Measurements from ENCODE around the gene CCT7. TPM values are rescaled to one million over a fixed set of nuclear protein-coding genes. Genes with fewer than 3 reads are reported as not detected.

CCT7 gene
- total RNA-seq, 1 experiment from 2014 or later = 319 TPM

DNA sequence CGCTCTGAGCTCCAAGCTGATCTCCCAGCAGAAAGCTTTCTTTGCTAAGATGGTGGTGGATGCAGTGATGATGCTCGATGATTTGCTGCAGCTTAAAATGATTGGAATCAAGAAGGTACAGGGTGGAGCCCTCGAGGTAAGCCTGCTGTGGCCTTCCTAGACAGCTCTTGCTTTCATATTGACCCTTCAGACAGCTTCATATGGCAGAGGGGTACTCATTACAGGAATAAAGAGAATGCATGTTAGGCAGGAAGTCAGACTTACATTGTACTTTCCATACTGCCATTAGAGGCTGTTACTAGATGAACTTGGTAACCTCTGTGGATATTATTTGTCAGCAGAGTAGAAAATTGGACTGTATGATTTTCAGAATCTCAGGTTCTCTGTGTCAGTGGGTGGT lies 10.5 kb downstream of the CCT7 start:
- H3K4me3 ChIP-seq = no peak overlapping the region
- H3K9me2 ChIP-seq (ENCODE audit: insufficient read depth) = no peaks in the 10 kb centered on the region
- H2AFZ ChIP-seq = no peak overlapping the region
- H4K20me1 ChIP-seq (ENCODE audit: insufficient read depth) = peaks cover 83% of the 10 kb centered on the region
- peaks cover 47% of the 10 kb centered on the region for H3F3A ChIP-seq (ENCODE audit: insufficient read depth, low read depth)
- ChIA-PET POLR2A (ENCODE audit: unreplicated experiment) (interaction anchor here (0.7 kb wide), 1 partner anchor 40 kb away, joined by 3 read pairs; the partner anchor contains the start of gene FBXO41), CTCF (no interaction called here)
- intact Hi-C loops (cut with micrococcal nuclease; ENCODE audit: unreplicated experiment) = loop anchor here (1.0 kb wide), 1 partner anchor 10 kb away; the partner anchor contains the start of gene CCT7
- no peak overlapping the region for H3K27ac ChIP-seq
- peaks cover 71% of the 10 kb centered on the region for H3K36me3 ChIP-seq (ENCODE audit: low read depth)
- TF ChIP-seq, protein P1, sequence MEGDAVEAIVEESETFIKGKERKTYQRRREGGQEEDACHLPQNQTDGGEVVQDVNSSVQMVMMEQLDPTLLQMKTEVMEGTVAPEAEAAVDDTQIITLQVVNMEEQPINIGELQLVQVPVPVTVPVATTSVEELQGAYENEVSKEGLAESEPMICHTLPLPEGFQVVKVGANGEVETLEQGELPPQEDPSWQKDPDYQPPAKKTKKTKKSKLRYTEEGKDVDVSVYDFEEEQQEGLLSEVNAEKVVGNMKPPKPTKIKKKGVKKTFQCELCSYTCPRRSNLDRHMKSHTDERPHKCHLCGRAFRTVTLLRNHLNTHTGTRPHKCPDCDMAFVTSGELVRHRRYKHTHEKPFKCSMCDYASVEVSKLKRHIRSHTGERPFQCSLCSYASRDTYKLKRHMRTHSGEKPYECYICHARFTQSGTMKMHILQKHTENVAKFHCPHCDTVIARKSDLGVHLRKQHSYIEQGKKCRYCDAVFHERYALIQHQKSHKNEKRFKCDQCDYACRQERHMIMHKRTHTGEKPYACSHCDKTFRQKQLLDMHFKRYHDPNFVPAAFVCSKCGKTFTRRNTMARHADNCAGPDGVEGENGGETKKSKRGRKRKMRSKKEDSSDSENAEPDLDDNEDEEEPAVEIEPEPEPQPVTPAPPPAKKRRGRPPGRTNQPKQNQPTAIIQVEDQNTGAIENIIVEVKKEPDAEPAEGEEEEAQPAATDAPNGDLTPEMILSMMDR (conservative IDR thresholded peaks at IDR 0.05) = no peak
- no peak for TF ChIP-seq EZH2 (IDR thresholded peaks at IDR 0.05; ENCODE audit: low read depth)
- 0 out of 2 replicates have a peak overlapping the region, but pooled peaks have one; percentile 9 for H3K4me2 ChIP-seq
- DNase-seq = no peak
- no TSS peak for BruUV-seq (replicated peaks)
- H3K4me1 ChIP-seq (replicated peaks; ENCODE audit: insufficient read depth) = peaks cover 16% of the 10 kb centered on the region
- H3K9me3 ChIP-seq (ENCODE audit: insufficient read depth, low read depth) = no peaks in the 10 kb centered on the region
- peaks cover 64% of the 10 kb centered on the region for H3K79me2 ChIP-seq (ENCODE audit: low read depth)
- no peaks in the 10 kb centered on the region for H3K27me3 ChIP-seq (ENCODE audit: insufficient read depth, low read depth)

DNA sequence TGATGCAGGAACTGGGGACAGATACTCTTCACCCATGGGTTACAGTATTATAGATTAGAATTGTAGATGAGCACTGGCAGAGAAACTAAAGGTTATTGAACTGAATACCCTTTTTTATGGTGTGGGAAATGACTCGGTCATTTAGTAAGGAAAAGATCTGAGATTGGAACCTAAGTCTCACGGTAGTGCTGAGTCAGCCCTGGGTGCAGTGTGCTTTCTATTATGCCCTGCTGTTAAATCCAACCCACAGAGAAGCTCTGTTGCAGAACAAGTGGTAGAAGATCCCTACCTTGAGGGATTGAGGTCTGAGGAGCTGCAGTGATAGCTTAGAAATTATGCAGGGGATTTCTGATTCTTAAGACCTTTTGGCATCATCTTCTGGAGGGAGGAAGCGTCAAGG lies 12.7 kb downstream of the CCT7 start:
- Histone ChIP-seq H3K36me3 (ENCODE audit: low read depth) (peaks cover 71% of the 10 kb centered on the region), H3K4me3 (no peak overlapping the region), H3K9me3 (ENCODE audit: insufficient read depth, low read depth) (no peaks in the 10 kb centered on the region), H3K9me2 (ENCODE audit: insufficient read depth) (no peaks in the 10 kb centered on the region), H3K27me3 (ENCODE audit: insufficient read depth, low read depth) (no peaks in the 10 kb centered on the region), H3F3A (ENCODE audit: insufficient read depth, low read depth) (peaks cover 59% of the 10 kb centered on the region), H2AFZ (no peak overlapping the region), H3K79me2 (ENCODE audit: low read depth) (peaks cover 42% of the 10 kb centered on the region), H4K20me1 (ENCODE audit: insufficient read depth) (peaks cover 68% of the 10 kb centered on the region), H3K4me2 (no peak overlapping the region), H3K27ac (no peak overlapping the region), H3K4me1 (replicated peaks; ENCODE audit: insufficient read depth) (peaks cover 16% of the 10 kb centered on the region)
- ChIA-PET POLR2A (ENCODE audit: unreplicated experiment) (no interaction called here), CTCF (no interaction called here)
- TF ChIP-seq, protein P1 (conservative IDR thresholded peaks at IDR 0.05) = no peak
- no peak for TF ChIP-seq EZH2 (IDR thresholded peaks at IDR 0.05; ENCODE audit: low read depth)
- intact Hi-C loops (cut with micrococcal nuclease; ENCODE audit: unreplicated experiment) = no loop called here
- DNase-seq = no peak
- BruUV-seq (replicated peaks) = no TSS peak

DNA sequence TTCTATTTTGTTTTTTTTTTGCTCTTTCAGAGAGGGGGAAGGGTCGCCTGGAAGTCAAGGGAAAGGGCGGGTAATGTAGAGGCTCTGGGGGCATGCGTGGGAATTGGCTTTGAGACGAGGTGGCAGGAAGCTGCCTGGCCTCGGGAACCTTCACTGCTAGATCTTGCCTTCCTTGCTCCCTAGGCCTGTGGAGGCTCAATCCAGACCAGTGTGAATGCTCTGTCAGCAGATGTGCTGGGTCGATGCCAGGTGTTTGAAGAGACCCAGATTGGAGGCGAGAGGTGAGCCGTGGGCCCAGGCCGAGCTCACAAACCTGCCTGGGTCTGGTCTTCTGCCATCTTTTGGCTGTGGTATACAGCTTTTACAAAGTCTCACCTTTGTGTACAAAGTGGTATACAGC lies 15.5 kb downstream of the CCT7 start:
- Histone ChIP-seq H3K9me2 (ENCODE audit: insufficient read depth) (no peaks in the 10 kb centered on the region), H3K9me3 (ENCODE audit: insufficient read depth, low read depth) (no peaks in the 10 kb centered on the region), H3F3A (ENCODE audit: insufficient read depth, low read depth) (peaks cover 60% of the 10 kb centered on the region), H4K20me1 (ENCODE audit: insufficient read depth) (peaks cover 56% of the 10 kb centered on the region), H2AFZ (no peak overlapping the region), H3K4me2 (no peak overlapping the region), H3K27ac (no peak overlapping the region), H3K4me3 (no peak overlapping the region), H3K4me1 (replicated peaks; ENCODE audit: insufficient read depth) (no peaks in the 10 kb centered on the region; the same call in none of the 2 replicates), H3K36me3 (ENCODE audit: low read depth) (peaks cover 75% of the 10 kb centered on the region), H3K27me3 (ENCODE audit: insufficient read depth, low read depth) (no peaks in the 10 kb centered on the region), H3K79me2 (ENCODE audit: low read depth) (peaks cover 22% of the 10 kb centered on the region)
- CTCF ChIA-PET = no interaction called here
- no peak for DNase-seq
- no peak for TF ChIP-seq EZH2 (IDR thresholded peaks at IDR 0.05; ENCODE audit: low read depth)
- TF ChIP-seq, protein P1 (conservative IDR thresholded peaks at IDR 0.05) = no peak
- POLR2A ChIA-PET (ENCODE audit: unreplicated experiment) = no interaction called here
- intact Hi-C loops (cut with micrococcal nuclease; ENCODE audit: unreplicated experiment) = no loop called here
- no TSS peak for BruUV-seq (replicated peaks)
